MM.1S (cell line): Measurements from ENCODE around the gene DUSP1.

Experiments
- DNase-seq: peaks from one replicate; pipeline ENCODE4 v3.0.0-alpha.2; 2015
- H2AFZ ChIP-seq: fragments of 300-600 bp; sonication (generic); 2 replicates; pipeline ENCODE4 v1.6.0; 2016; ENCODE audit warnings: antibody characterized with exemption, low read length
- H3F3A ChIP-seq: fragments of 300-600 bp; sonication (generic); 2 replicates; pipeline ENCODE4 v1.6.1; 2016; ENCODE audit warnings: mild to moderate bottlenecking, antibody characterized with exemption, low read length, moderate library complexity, mixed read lengths; ENCODE audit not compliant: insufficient read depth
- H3K27ac ChIP-seq: fragments of 300-600 bp; sonication (generic); 2 replicates; pipeline ENCODE4 v1.5.1; 2016; ENCODE audit warnings: mild to moderate bottlenecking, low read length
- H3K27me3 ChIP-seq: fragments of 300-600 bp; sonication (generic); replicated peaks from 2 replicates; pipeline ENCODE4 v1.6.0; 2016; ENCODE audit warnings: low read length; ENCODE audit not compliant: insufficient read depth
- H3K36me3 ChIP-seq: fragments of 300-600 bp; sonication (generic); replicated peaks from 2 replicates; pipeline ENCODE4 v1.6.1; 2016; ENCODE audit warnings: mild to moderate bottlenecking, low read length, mixed read lengths; ENCODE audit not compliant: insufficient read depth
- H3K4me1 ChIP-seq: fragments of 300-600 bp; sonication (generic); 2 replicates; pipeline ENCODE4 v1.6.1; 2016; ENCODE audit warnings: low read length, mixed read lengths
- H3K4me2 ChIP-seq: fragments of 300-600 bp; sonication (generic); 2 replicates; pipeline ENCODE4 v1.6.0; 2016; ENCODE audit warnings: low read depth, low read length
- H3K4me3 ChIP-seq: fragments of 300-600 bp; sonication (generic); 2 replicates; pipeline ENCODE4 v1.5.1; 2016; ENCODE audit warnings: low read length, mixed read lengths
- H3K79me2 ChIP-seq: fragments of 300-600 bp; sonication (generic); 2 replicates; pipeline ENCODE4 v1.6.1; 2016; ENCODE audit warnings: mixed run types, low read length, mixed read lengths
- H3K9ac ChIP-seq: fragments of 300-600 bp; sonication (generic); 2 replicates; pipeline ENCODE4 v1.6.1; 2016; ENCODE audit warnings: low read length, mixed read lengths
- H3K9me2 ChIP-seq: fragments of 300-600 bp; sonication (generic); replicated peaks from 2 replicates; pipeline ENCODE4 v1.6.1; 2016; ENCODE audit warnings: mild to moderate bottlenecking, low read length, mixed read lengths; ENCODE audit not compliant: insufficient read depth
- H3K9me3 ChIP-seq: fragments of 300-600 bp; sonication (generic); replicated peaks from 2 replicates; pipeline ENCODE4 v1.6.1; 2016; ENCODE audit warnings: mild to moderate bottlenecking, low read length, mixed read lengths; ENCODE audit not compliant: insufficient read depth
- H4K20me1 ChIP-seq: fragments of 300-600 bp; sonication (generic); 2 replicates; pipeline ENCODE4 v1.6.1; 2016; ENCODE audit warnings: mild to moderate bottlenecking, low read length, moderate library complexity, mixed read lengths; ENCODE audit not compliant: insufficient read depth
- EZH2 ChIP-seq: fragments of 300-600 bp; sonication (generic); optimal IDR thresholded peaks from 2 replicates; pipeline ENCODE3; 2017; ENCODE audit warnings: low read depth, mild to moderate bottlenecking, antibody characterized with exemption, low read length, mixed read lengths
- EZH2phosphoT487 ChIP-seq: fragments of 300-600 bp; sonication (generic); IDR thresholded peaks from 2 replicates; pipeline ENCODE4 v1.6.1; 2018; ENCODE audit warnings: antibody characterized with exemption, low read length
- TF ChIP-seq, protein P1 (sequence below): fragments of 300-600 bp; sonication (generic); IDR thresholded peaks from 2 replicates; pipeline ENCODE4 v1.5.1; 2016; ENCODE audit warnings: antibody characterized with exemption, low read length, mixed read lengths

The DUSP1 gene

GRCh38 chr5:172760959-172761358 is 10.0 kb downstream of the DUSP1 start:
- Histone ChIP-seq H3K9me2 (no peaks in the 10 kb centered on the region), H3K27ac (no peak overlapping the region), H3K9ac (no peak overlapping the region), H3K4me1 (peaks cover 11% of the 10 kb centered on the region), H3K79me2 (no peaks in the 10 kb centered on the region), H2AFZ (no peak overlapping the region), H3K9me3 (no peaks in the 10 kb centered on the region), H4K20me1 (no peaks in the 10 kb centered on the region), H3K4me2 (no peak overlapping the region), H3K27me3 (no peaks in the 10 kb centered on the region), H3K36me3 (no peaks in the 10 kb centered on the region), H3F3A (peaks cover 8% of the 10 kb centered on the region; the same call in 1 of the 2 replicates), H3K4me3 (no peak overlapping the region)
- DNase-seq, result no peak
- TF ChIP-seq, protein P1, sequence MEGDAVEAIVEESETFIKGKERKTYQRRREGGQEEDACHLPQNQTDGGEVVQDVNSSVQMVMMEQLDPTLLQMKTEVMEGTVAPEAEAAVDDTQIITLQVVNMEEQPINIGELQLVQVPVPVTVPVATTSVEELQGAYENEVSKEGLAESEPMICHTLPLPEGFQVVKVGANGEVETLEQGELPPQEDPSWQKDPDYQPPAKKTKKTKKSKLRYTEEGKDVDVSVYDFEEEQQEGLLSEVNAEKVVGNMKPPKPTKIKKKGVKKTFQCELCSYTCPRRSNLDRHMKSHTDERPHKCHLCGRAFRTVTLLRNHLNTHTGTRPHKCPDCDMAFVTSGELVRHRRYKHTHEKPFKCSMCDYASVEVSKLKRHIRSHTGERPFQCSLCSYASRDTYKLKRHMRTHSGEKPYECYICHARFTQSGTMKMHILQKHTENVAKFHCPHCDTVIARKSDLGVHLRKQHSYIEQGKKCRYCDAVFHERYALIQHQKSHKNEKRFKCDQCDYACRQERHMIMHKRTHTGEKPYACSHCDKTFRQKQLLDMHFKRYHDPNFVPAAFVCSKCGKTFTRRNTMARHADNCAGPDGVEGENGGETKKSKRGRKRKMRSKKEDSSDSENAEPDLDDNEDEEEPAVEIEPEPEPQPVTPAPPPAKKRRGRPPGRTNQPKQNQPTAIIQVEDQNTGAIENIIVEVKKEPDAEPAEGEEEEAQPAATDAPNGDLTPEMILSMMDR, result no peak
- no peak for TF ChIP-seq EZH2
- no peak for TF ChIP-seq EZH2phosphoT487

- no peak for DNase-seq
- Histone ChIP-seq H3K9ac (no peak overlapping the region), H3K36me3 (no peaks in the 10 kb centered on the region), H3K9me3 (no peaks in the 10 kb centered on the region), H3K4me1 (peaks cover 6% of the 10 kb centered on the region), H3K9me2 (no peaks in the 10 kb centered on the region), H3K79me2 (no peaks in the 10 kb centered on the region), H3K4me3 (no peak overlapping the region), H3F3A (peaks cover 6% of the 10 kb centered on the region; the same call in 1 of the 2 replicates), H3K27ac (no peak overlapping the region), H3K4me2 (no peak overlapping the region), H4K20me1 (no peaks in the 10 kb centered on the region), H3K27me3 (no peaks in the 10 kb centered on the region), H2AFZ (no peak overlapping the region)
- TF ChIP-seq EZH2 (no peak), EZH2phosphoT487 (no peak)
- TF ChIP-seq, protein P1, result no peak
These were observed 10.9 kb downstream of the DUSP1 start for GRCh38 chr5:172760136-172760535.

DNA sequence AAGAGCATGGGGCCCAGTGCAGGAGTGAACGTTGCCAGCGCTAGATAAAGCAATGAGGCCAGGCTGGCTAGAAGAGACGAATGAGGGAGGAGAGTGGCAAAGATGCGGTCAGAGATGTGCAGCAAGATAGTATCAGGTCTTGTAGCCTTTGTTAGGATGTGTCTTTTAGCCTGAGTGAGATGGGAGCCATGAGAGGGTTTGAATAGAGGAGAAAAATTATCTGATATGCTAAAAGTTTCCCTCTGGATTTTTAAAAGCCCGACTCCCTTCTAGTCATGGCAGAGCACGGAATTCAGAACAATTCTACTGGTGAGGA is 12.2 kb downstream of the DUSP1 start:
- H3K4me2 ChIP-seq, result no peak overlapping the region
- H2AFZ ChIP-seq, result no peak overlapping the region
- no peak overlapping the region for H3K9ac ChIP-seq
- H3F3A ChIP-seq, result no peaks in the 10 kb centered on the region
- H3K36me3 ChIP-seq, result no peaks in the 10 kb centered on the region
- H3K79me2 ChIP-seq, result no peaks in the 10 kb centered on the region
- H3K9me3 ChIP-seq, result no peaks in the 10 kb centered on the region
- H3K4me1 ChIP-seq, result no peaks in the 10 kb centered on the region
- no peaks in the 10 kb centered on the region for H3K27me3 ChIP-seq
- DNase-seq, result no peak
- TF ChIP-seq, protein P1, result no peak
- no peak for TF ChIP-seq EZH2phosphoT487
- TF ChIP-seq EZH2, result no peak
- H3K9me2 ChIP-seq, result no peaks in the 10 kb centered on the region
- no peaks in the 10 kb centered on the region for H4K20me1 ChIP-seq
- H3K27ac ChIP-seq, result no peak overlapping the region
- H3K4me3 ChIP-seq, result no peak overlapping the region
